ENCODE measurements around the gene VSIG10L. TPM values are rescaled to one million over a fixed set of nuclear protein-coding genes. Genes with fewer than 3 reads are reported as not detected.

VSIG10L gene
- total RNA-seq, 1 donor from 2014 or later = 4.9 TPM

DNA sequence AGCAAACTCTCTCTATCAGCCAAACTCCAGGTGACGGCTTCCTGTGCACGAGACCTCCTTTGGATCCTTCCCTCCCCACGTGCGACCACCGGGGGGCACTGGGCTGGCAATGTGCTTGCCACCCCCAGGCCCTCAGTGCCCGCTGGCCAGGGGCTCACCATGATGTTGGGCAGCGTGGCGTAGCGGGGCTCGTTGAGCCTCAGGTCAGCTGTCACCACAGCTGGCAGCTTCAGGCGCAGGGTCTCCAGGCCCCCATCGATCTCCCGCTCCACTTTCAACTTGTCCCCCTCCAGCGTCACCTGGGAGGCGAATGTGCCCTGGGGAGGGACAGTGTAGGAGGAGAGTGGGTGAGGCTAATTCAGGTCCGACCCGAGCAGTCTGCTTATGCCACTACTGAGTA, 4.8 kb upstream of the VSIG10L start:
- Mint-ChIP-seq H3K4me3 (ENCODE audit: unreplicated experiment) (no peak overlapping the region), H3K27ac (ENCODE audit: unreplicated experiment) (no peak overlapping the region), H3K36me3 (ENCODE audit: low read depth) (peaks cover 15% of the 10 kb centered on the region), H3K9me3 (ENCODE audit: low read depth) (no peaks in the 10 kb centered on the region), H3K27me3 (ENCODE audit: low read depth) (no peaks in the 10 kb centered on the region), H3K4me1 (ENCODE audit: low read depth) (peaks cover 4% of the 10 kb centered on the region)
- DNase-seq (ENCODE audit: low spot score) = no peak
- TF ChIP-seq, protein P1, sequence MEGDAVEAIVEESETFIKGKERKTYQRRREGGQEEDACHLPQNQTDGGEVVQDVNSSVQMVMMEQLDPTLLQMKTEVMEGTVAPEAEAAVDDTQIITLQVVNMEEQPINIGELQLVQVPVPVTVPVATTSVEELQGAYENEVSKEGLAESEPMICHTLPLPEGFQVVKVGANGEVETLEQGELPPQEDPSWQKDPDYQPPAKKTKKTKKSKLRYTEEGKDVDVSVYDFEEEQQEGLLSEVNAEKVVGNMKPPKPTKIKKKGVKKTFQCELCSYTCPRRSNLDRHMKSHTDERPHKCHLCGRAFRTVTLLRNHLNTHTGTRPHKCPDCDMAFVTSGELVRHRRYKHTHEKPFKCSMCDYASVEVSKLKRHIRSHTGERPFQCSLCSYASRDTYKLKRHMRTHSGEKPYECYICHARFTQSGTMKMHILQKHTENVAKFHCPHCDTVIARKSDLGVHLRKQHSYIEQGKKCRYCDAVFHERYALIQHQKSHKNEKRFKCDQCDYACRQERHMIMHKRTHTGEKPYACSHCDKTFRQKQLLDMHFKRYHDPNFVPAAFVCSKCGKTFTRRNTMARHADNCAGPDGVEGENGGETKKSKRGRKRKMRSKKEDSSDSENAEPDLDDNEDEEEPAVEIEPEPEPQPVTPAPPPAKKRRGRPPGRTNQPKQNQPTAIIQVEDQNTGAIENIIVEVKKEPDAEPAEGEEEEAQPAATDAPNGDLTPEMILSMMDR (IDR thresholded peaks at IDR 0.05) = no peak

DNA sequence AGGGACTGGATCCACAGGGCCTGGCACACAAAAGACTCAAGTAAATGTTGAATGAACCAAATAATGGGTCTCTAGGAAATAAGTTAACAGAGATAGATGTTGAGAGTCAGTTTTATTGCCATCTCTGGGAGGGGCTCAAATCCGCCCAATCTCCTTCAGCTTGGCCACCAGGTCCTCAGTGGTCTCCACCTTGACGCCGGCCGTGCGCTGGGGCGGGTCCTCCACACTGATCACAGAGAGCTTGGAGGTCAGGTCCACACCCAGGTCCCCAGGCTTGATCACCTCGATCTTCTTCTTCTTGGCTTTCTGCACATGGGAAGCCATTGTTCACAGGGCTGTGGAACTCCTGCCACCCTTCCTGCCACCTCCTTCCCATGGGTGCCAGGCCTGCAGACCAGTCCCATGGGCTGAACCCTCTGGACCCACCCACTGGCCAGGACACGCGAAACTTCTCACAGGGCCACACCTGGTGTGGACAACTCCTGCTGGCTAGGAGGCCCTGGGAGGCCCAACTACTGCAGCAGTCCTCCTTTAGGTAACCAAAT, 3.2 kb upstream of the VSIG10L start:
- DNase-seq (ENCODE audit: low spot score) = no peak
- H3K9me3 Mint-ChIP-seq (ENCODE audit: low read depth) = no peaks in the 10 kb centered on the region
- TF ChIP-seq, protein P1 (IDR thresholded peaks at IDR 0.05) = no peak
- no peak overlapping the region for H3K27ac Mint-ChIP-seq (ENCODE audit: unreplicated experiment)
- H3K4me1 Mint-ChIP-seq (ENCODE audit: low read depth) = peaks cover 13% of the 10 kb centered on the region
- H3K27me3 Mint-ChIP-seq (ENCODE audit: low read depth) = no peaks in the 10 kb centered on the region
- H3K36me3 Mint-ChIP-seq (ENCODE audit: low read depth) = peaks cover 12% of the 10 kb centered on the region
- H3K4me3 Mint-ChIP-seq (ENCODE audit: unreplicated experiment) = no peak overlapping the region

DNA sequence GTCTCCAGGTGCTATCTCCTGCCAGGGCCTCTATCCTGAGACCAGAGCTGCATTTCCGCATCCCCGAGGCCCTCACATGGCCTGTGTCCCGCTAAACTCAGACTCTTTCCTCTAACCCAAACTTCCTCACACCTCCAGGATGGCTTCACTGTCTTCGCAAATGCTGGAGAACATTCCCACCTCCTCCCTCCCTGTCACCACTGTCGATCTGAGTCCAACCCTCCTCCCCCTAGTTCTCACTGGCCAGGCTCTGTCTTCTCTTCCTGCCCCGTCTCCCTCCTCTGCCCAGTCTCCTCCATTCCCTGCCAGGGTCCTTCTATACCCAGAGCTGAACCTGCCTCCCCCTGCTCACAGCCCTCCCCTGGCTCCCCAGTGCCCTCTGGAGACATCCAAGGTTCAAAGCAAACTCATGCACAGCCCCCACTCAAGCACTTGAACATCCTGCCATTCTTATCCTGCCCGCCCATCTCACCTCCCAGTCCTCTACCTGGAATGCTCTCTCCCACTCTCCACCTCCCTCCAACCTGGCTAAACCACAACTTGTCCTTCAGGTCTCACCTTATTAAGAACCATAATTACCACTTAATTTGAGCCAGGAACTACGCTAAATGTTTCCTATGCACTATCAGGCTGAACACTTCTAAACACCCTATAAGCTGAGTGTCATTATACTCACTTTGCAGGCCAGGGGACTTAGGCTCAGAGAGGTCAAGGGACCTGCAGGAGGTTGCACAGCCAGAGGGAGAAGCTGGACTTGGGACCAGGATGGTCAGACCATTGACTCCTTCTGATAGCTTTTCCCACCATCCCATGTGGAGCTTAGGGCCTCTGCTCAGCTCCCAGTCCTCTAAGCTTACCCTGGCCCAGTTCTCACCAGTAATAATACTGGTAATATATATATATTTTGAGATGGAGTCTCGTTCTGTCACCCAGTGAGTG, 961 bp upstream of the VSIG10L start:
- DNase-seq (ENCODE audit: low spot score) = no peak
- Mint-ChIP-seq H3K27ac (ENCODE audit: unreplicated experiment) (no peak overlapping the region), H3K4me3 (ENCODE audit: unreplicated experiment) (no peak overlapping the region)

DNA sequence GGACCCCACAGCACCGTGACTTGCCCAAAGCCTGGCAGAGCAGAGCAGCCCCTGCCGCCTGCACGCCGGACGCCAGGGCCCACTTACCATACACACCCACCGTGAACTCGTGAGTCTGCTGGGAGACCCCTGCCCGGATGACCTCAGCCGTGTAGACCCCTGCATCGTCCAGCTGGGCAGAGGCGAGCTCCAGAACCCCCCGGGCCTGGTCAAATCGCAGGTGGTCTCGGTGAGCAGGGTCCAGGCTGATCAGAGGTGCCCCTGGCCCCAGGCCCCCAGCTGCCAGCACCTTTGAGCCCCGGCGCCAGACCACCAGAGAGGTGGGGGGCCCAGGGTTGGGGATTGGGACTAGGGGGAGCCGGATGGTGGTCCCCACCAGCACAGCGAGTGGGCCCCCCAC, 873 bp downstream of the VSIG10L start:
- DNase-seq (ENCODE audit: low spot score) = no peak
- H3K9me3 Mint-ChIP-seq (ENCODE audit: low read depth) = no peaks in the 10 kb centered on the region
- no peak overlapping the region for H3K27ac Mint-ChIP-seq (ENCODE audit: unreplicated experiment)
- H3K4me1 Mint-ChIP-seq (ENCODE audit: low read depth) = peaks cover 21% of the 10 kb centered on the region
- no peaks in the 10 kb centered on the region for H3K27me3 Mint-ChIP-seq (ENCODE audit: low read depth)
- TF ChIP-seq, protein P1 (IDR thresholded peaks at IDR 0.05) = no peak
- peaks cover 6% of the 10 kb centered on the region for H3K36me3 Mint-ChIP-seq (ENCODE audit: low read depth)
- peak overlapping the region; percentile 50 for H3K4me3 Mint-ChIP-seq (ENCODE audit: unreplicated experiment)

More for the DNA sequence above, 961 bp upstream of the VSIG10L start:
- Mint-ChIP-seq H3K36me3 (ENCODE audit: low read depth) (peaks cover 8% of the 10 kb centered on the region), H3K4me1 (ENCODE audit: low read depth) (peaks cover 21% of the 10 kb centered on the region), H3K9me3 (ENCODE audit: low read depth) (no peaks in the 10 kb centered on the region), H3K27me3 (ENCODE audit: low read depth) (no peaks in the 10 kb centered on the region)
- TF ChIP-seq, protein P1 (IDR thresholded peaks at IDR 0.05) = no peak

Data from chondrocyte (in vitro differentiated cells).